Stimulated activated naive CD4-positive, alpha-beta T cell (primary cell): ENCODE results near the gene CIRBP.
"Not testable (repeated sequence)": the region's sequence is repeated elsewhere in the genome, so short reads cannot be mapped to it uniquely, and the experiment has no call there.

Source experiments
- DNase-seq, 6 experiments: peaks; one replicate each; lab custom pipeline; 2025; lab: John Stamatoyannopoulos, UW

CIRBP gene

GRCh38 chr19:1309977-1310852, 41.1 kb downstream of the CIRBP start:
- DNase-seq: no peak

DNA sequence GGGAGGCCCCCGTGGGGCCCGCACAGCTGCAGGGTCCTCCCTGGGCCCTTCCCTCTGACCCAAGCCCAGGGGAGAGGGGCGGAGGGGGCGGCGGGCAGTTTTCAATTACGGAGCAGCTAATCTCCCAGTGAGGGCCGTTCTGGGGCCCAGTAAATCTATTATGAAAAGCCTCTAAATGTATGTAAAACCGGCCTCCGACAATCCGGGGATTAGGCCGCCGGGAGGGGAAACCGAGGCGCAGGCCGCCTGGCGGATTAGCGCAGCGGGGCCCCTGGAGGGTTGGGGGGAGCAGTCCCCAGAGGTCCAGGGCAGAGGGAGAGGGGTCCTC, 41.7 kb downstream of the CIRBP start:
- no peak for DNase-seq

- no peak for DNase-seq
These were observed 42.5 kb downstream of the CIRBP start for GRCh38 chr19:1311543-1312091.

DNA sequence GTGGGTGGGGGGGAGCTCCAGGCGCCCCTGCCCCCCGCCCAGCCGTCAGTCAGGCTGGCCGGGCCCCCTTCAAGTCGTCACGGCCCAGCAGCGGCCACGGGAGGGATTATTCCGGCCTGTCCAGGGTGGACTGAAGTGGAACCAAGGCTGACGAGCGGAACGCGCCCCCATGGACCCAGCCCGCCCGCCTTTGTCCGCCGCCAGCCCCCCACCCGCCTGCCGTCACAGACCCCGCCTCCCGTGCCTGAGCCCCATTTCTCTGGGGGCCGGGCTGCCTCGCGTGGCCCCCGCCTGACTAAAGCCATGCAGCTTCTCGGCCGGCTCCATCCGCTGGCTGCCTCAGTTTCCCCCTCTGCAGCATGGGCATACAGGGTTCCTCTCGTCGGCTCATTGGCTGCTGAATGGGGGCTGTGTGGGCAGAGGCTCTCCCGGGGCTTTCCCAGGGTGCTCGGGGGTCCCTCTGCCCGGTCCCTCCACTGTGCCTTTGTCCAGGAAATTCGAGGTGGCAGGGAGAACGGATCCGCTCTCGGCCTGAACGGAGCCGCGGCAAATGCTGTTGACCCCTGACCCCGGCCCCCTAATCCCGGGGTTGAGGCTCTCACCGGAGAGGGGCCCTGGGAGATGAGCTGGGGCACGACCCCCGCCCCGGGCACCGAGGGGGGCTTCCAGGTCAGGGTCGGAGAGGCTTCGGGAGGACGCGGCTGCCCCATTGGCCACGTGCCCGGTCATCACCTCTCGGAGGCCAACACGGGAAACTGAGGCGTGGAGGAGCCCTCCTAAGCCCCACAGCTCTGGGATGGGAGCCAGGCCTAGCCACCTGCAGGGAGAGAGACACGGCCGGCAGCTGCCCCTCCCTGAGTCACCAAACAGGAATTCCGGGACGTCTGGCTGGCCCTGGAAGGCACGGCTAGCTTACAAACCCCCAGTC, 43.9 kb downstream of the CIRBP start:
- no peak for DNase-seq

GRCh38 chr19:1313695-1314613, 44.8 kb downstream of the CIRBP start:
- DNase-seq: no peak

DNA sequence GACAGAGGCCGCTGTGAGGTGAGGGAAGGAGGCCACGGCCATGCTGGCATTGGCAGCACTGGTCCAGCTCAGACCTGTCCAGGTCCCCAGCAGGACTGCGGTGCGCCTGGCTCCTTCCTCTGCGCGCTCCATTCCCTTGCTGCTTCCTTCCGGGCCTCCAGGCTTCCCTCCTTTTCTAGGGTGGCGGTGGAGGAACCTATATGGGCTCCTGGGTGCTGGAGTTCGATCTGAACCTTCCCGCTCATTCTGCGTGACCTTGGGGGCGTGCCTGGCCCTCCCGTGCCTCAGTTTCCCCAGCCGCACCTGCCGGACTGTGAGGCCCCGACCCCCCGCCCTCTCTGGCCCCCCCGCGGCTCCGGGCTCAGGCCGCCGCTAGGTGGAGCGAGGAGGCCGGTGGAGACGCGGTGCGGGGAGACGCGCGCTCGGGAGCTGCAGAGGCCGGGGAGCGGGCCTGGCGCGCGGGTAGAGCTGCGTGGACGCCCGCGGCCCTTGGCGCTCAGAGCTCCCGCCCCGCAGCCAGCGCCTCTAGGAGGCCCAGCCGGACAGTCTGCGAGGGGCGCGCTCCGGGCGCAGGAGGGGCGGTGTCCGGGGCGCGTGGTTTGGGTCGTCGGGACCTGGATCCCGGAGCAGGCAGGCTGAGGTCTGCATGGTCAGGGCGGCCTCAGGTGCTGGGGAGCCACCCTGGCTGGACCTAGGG, 46.5 kb downstream of the CIRBP start:
- DNase-seq: no peak

DNA sequence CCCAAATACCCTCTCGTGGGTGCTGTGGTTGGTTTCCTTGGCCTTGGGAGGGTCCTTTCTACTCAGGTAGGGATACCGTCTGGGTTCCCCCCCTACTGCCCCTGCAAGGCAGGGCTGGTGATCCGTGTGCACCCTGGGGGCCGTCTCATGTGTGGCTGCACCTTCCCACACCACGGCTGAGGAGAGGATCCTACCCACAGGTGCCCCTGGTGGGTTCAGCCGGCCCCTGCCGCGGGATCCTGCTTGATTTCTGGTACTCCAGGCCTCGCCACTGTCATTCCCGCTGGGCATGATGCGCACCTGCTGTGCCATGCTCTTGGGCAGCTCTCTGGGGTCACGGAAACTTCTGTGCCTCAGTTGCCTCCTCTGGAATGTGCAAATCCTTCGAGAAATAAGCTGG, 47.3 kb downstream of the CIRBP start:
- DNase-seq: no peak

- DNase-seq: no peak
These were observed 48.3 kb downstream of the CIRBP start for GRCh38 chr19:1317274-1318003.

GRCh38 chr19:1318678-1319471, 49.7 kb downstream of the CIRBP start:
- no peak for DNase-seq

DNA sequence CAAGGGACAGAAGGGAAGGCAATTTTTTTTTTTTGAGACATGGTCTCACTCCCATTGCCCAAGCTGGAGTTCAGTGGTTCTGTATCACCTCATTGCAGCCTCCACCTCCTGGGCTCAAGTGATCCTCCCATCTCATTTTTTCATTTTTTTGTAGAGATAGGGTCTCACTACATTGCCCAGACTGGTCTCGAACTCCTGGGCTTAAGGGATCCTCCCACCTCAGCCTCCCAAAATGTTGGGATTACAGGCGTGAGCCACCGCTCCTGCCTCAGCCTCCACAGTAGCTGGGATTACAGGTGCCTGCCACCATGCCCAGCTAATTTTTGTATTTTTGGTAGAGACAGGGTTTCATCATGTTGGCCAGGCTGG, 51.1 kb downstream of the CIRBP start:
- not testable (repeated sequence) for DNase-seq

GRCh38 chr19:1321539-1321938, 52.4 kb downstream of the CIRBP start:
- DNase-seq: no peak

DNA sequence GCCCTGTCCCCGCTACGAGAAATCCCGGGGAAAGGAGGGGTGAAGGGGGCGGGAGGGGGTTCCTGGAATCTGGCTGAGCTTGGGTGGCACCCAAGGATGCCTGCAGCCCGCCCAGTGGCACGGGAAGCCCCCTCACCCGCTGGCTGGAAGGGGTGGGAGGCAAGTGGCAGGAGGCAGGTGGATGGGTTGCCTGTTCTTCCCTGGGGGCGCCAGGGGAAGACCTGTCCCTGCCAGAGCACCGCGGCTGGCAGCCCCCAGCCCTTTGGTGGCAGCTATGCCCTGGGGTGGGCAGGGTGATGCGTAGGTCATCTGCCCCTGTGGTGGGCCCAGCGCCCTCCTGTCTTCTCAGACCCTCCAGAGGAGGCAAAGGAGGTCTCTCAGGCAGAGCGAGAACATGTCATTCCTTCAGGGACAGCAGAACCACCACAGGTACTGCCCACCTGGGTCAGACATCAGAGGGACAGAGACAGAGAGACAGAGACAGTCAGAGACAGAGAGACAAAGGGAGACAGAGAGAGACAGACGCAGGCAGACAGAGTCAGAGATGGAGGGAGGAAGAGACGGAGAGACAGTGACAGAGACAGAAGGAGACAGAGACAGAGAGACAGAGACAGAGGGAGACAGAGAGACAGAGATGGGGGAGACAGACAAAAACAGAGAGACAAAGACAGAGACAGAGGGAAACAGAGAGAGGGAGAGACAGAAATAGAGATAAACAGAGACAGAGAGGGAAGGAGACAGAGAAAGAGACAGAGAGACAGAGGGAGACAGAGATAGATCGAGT, 53.3 kb downstream of the CIRBP start:
- DNase-seq: no peak

DNA sequence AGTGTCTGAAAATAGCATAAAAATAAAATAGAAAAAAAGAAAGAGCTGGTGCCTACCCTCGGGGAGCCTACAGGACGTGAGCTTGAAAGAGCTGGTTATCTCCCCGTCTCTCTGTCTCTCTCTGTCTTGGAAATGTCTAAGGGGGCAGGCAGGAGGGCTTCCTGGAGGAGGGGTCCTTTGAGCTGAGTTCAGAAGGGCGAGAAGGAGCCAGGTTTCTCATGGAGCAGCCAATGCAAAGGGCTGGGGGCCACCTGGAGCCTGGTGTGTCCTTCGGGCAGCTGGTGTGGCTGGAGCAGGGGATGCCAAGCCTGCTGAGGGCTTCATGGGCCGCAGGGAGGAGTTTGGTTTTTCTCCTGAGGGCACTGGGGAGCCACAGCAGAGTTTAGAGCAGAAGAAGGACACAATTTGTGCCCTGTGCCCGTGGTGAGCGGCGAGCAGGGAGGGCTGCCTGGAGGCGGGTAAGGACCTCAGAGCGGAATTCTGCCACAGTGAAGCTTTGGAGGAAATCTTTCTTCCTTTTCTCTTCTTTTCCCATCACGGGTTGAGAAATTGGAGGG, 55.2 kb downstream of the CIRBP start:
- no peak for DNase-seq
